NCI-H1694 (cell line): ENCODE data around the gene FRAS1.

ENCODE experiments used
- DNase-seq: peaks from one replicate; lab custom pipeline; 2025; lab: John Stamatoyannopoulos, UW

Gene FRAS1

DNA sequence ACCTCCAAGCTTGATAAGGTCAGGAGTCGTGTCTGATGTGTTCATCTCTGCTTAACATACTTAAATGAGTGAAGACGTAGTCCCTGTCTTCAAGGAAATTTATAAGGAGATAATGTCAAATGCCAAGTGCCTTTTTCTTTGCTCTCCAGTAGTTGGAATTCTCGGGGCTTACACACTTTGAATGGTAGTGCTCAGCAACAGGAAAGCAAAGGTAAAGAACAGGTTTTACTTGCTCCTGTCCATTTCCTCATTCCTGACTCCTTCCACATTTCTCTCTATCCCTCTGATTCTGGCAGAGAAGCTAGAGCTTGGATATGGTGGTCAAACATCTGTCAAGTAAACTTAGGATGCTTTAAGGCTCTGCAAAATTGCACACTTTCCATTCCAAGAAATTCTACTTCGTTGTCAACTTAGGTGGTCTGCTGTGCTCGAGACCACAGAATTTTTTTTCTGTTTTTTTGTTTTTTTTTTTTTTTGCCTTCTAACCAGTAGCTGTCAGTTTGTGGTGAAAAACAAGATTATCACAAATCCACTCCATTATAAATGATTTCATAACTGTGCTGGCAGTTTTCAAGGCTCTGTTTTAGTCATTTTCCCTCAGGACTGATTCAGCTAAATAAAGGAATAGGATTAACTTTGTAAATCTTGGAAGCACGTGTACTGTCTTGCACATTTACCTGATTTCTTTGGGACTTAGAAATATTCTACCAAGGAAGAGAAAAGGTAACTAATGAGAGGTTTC lies 313.7 kb downstream of the FRAS1 start:
- DNase-seq: no peak

- no peak for DNase-seq
These were observed 315.3 kb downstream of the FRAS1 start for GRCh38 chr4:78372355-78372988.

- DNase-seq: no peak
These were observed 320.4 kb downstream of the FRAS1 start for GRCh38 chr4:78377555-78377954.

GRCh38 chr4:78379040-78379439 lies 321.9 kb downstream of the FRAS1 start:
- DNase-seq: no peak

DNA sequence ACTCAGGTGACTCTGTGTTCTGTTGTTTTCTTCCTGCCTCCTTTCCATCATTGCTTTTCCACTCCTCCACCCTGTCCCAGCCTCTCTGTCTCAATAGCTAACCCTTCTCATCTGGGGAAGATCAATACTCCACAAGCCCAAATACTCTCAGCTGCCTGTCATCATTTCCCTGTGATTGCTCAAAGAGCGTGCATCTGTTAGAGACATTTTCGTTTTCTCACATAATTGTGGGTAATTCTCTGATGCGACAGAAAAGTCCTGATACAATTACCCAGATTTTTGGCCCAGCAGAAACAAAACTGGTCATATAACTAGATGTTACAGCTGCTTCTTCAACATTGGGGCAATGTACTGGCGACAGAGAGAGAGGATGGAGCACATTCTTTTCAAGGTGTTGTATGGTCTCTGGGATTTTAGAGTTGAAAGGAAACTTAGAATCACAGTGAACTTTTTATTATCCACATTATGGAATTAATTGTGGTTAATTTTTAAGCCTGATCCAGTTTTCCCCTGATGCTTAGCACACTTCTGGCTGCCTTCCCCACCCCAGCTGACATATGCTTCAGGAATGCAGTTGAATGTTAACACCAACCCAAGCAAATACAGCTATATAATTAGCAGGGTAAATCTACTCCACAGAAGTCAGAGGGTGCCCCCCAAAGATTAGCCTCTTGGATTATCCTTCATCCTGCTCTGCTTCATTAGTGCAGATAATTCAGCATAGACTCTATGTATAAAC lies 323.0 kb downstream of the FRAS1 start:
- no peak for DNase-seq

GRCh38 chr4:78386679-78387078 lies 329.6 kb downstream of the FRAS1 start:
- no peak for DNase-seq

GRCh38 chr4:78395642-78396041 lies 338.5 kb downstream of the FRAS1 start:
- DNase-seq: no peak

GRCh38 chr4:78396613-78397291 lies 339.6 kb downstream of the FRAS1 start:
- DNase-seq: no peak

- no peak for DNase-seq
These were observed 340.1 kb downstream of the FRAS1 start for GRCh38 chr4:78397292-78397630.

GRCh38 chr4:78409612-78410202 lies 352.6 kb downstream of the FRAS1 start:
- DNase-seq: no peak

DNA sequence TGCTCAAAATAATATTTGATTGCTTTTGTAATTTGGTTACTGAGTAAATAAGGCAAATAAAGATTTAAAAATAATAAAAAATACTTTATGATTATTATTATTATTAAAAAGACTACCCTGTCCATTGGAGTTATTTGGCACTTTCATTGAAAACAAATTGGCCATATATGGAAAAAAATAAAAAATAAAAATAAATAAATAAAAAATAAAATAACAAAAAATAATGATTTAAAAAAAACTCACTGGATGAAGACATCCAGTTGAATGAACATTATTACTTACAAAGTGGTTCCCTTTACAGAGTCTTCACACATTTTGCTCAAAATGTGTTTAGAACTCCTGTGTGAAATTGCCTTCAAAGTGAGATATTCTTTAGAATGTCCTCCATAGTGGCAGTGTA lies 353.1 kb downstream of the FRAS1 start:
- DNase-seq: no peak

- DNase-seq: no peak
These were observed 353.6 kb downstream of the FRAS1 start for GRCh38 chr4:78410676-78411075.

- DNase-seq: no peak
These were observed 357.0 kb downstream of the FRAS1 start for GRCh38 chr4:78414116-78414515.

- no peak for DNase-seq
These were observed 360.5 kb downstream of the FRAS1 start for GRCh38 chr4:78417603-78418002.

GRCh38 chr4:78418406-78418805 lies 361.3 kb downstream of the FRAS1 start:
- DNase-seq: no peak

DNA sequence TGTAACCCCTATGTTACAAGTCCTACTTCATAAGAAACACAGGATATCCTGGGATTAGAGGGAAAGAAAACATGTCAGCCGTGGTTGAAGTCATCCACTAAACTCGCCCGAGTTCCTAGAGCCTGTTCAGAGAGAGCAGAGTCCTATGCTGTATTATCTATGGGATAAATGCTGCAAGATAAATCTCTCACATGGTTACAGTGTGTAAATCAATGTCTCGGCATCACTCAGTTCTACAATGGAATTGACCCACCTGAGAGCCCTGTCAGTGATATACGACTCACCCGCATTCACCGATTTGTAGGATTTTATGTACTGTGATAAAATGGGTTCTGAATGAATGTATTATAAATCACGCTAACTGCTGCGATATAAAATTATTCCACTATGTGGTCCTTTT lies 366.7 kb downstream of the FRAS1 start:
- no peak for DNase-seq

DNA sequence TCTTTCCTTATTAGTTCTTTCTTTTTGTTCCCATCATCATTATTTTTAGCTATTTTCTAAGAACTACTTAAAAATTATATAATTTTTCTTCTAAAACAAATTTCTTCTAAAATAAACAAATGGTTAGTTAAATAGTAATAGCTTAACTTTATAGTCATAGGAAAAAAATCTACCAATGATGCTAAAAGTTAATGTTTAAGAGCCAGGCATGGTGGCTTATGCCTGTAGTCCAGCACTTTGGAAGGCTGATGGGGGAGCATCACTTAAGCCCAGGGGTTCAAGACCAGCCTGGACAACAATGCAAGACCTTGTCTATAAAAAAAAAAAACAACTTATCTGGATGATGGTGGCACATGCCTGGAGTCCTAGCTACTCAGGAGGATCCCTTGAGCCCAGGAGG lies 367.3 kb downstream of the FRAS1 start:
- no peak for DNase-seq

- no peak for DNase-seq
These were observed 369.8 kb downstream of the FRAS1 start for GRCh38 chr4:78426972-78427371.

- DNase-seq: no peak
These were observed 371.9 kb downstream of the FRAS1 start for GRCh38 chr4:78428996-78429395.

- no peak for DNase-seq
These were observed 375.8 kb downstream of the FRAS1 start for GRCh38 chr4:78432896-78433295.

DNA sequence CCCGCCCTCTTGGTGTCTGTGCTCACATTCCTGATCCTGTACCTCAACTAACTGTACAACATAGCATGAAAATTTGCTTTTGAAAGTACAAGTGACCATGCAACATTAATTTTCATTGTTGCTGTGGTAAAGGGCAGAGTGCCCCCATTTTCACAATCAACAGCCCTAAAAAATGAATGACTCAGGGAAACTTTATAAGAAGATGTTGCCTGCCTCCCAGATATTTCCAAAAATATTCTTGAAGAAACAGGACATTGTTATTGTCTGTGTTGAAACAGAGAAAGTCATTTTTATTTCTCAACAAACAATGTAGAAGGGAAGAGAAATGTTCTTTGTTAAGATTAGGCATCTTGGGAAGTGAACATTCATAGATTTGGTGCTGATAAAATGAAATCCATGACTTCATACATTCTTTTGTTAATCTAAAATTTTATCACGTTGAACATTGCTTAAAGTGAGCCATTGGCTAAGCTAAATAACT lies 380.5 kb downstream of the FRAS1 start:
- DNase-seq: no peak

DNA sequence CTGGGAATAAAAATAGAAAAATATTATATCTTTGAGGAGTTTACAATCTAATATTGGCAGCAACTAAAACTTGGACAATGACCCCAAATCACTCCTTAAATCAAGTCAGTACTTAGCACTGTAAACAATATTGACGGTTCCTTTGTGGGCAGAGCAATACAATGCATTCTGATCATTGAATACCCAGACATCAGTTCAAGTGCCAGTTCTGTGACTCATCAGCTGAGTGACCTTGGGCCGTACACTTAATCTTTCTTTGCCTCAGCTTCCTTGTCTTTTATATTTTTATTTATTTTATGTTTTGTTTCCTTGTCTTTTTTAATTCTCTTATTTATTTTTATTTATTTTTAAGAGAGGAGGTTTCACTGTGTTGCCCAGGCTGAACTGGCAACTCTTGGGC lies 382.2 kb downstream of the FRAS1 start:
- no peak for DNase-seq
